ENCODE results near the gene CDC42EP2. TPM values are rescaled to one million over a fixed set of nuclear protein-coding genes. Genes with fewer than 3 reads are reported as not detected.

CDC42EP2 gene
- polyA plus RNA-seq, 2 of the 4 experiments (the other 2 are of a cell fraction): 3.0 to 8.5 TPM

- Histone ChIP-seq H3K9me3 (no peaks in the 10 kb centered on the region), H3K27ac (peak overlapping the region; percentile 24 to 71; a peak in 3 of 6 replicates), H3K4me3 (no peak overlapping the region), H3K4me1 (peaks cover 52% of the 10 kb centered on the region), H3K4me2 (peak overlapping the region; percentile 31; the same call in 1 of the 3 replicates)
- ChIA-PET POLR2A (no interaction called here), CTCF (interaction anchor here (0.5 to 78.3 kb wide), 4 partner anchors 8 to 281 kb away, joined by 3 to 3090 read pairs (median 1546); partner anchors contain the start of genes CDC42EP2, DPF2, POLA2 and SNX15)
- DNase-seq (ENCODE audit: low read depth in 1 of 2, low spot score in 1 of 2) (no peak), FAIRE-seq (no peak), ATAC-seq (no peak; a peak in 1 of 6 replicates)
- TF ChIP-seq USF2 (IDR thresholded peaks at IDR 0.05) (no peak), RFX5 (IDR thresholded peaks at IDR 0.05) (no peak), MAZ (IDR thresholded peaks at IDR 0.05; ENCODE audit: borderline replicate concordance, low read depth, low read length) (no peak)
- WGBS (ENCODE audit: missing lambda C conversion rate): 90% methylated on average over 6 of the region's 6 CpGs
Observed at GRCh38 chr11:65307298-65308229, 7.1 kb upstream of the CDC42EP2 start.

GRCh38 chr11:65308281-65308891 lies 6.3 kb upstream of the CDC42EP2 start:
- ChIA-PET CTCF (interaction anchor here (0.7 to 78.3 kb wide), 3 partner anchors 7 to 282 kb away, joined by 3 to 3090 read pairs (median 3090); partner anchors contain the start of genes CDC42EP2, DPF2, POLA2 and SNX15), POLR2A (no interaction called here)
- H3K27ac ChIP-seq: peak overlapping the region; percentile 24 to 71; a peak in 4 of 6 replicates
- no peak overlapping the region for H3K4me3 ChIP-seq
- peak overlapping the region; percentile 31; the same call in 2 of the 3 replicates for H3K4me2 ChIP-seq
- no peak for DNase-seq (ENCODE audit: low read depth in 1 of 2, low spot score in 1 of 2)
- no peak for FAIRE-seq
- ATAC-seq: peak; percentile 22 to 40; a peak in 3 of 6 replicates
- WGBS (ENCODE audit: missing lambda C conversion rate): 38% methylated on average over 6 of the region's 7 CpGs
- no peaks in the 10 kb centered on the region for H3K9me3 ChIP-seq
- H3K4me1 ChIP-seq: peaks cover 52% of the 10 kb centered on the region
- TF ChIP-seq MAFK (IDR thresholded peaks at IDR 0.05; ENCODE audit: partially characterized antibody): peak; percentile 69
- no peak for TF ChIP-seq CHD2 (IDR thresholded peaks at IDR 0.05; ENCODE audit: low read length, partially characterized antibody)

GRCh38 chr11:65309006-65309405 lies 5.7 kb upstream of the CDC42EP2 start:
- DNase-seq (ENCODE audit: low read depth in 1 of 2, low spot score in 1 of 2): no peak
- peak overlapping the region; percentile 31; the same call in 1 of the 3 replicates for H3K4me2 ChIP-seq
- CTCF ChIA-PET: interaction anchor here (76.3 to 78.3 kb wide), 2 partner anchors 7 to 28 kb away, joined by 3090 read pairs; partner anchors contain the start of genes CDC42EP2, DPF2, POLA2 and TIGD3

GRCh38 chr11:65310215-65310614 lies 4.5 kb upstream of the CDC42EP2 start:
- DNase-seq (ENCODE audit: low read depth in 1 of 2, low spot score in 1 of 2) (no peak), FAIRE-seq (no peak), ATAC-seq (no peak)
- Histone ChIP-seq H3K4me3 (no peak overlapping the region), H3K27ac (peak overlapping the region; percentile 56 to 71; a peak in 5 of 6 replicates), H3K4me1 (peaks cover 62% of the 10 kb centered on the region), H3K4me2 (peak overlapping the region; percentile 41; the same call in 2 of the 3 replicates), H3K9me3 (no peaks in the 10 kb centered on the region)
- POLR2A ChIA-PET: interaction anchor here (0.9 kb wide), 1 partner anchor 23 kb away, joined by 4 read pairs; the partner anchor contains the start of gene DPF2
- CTCF ChIA-PET: interaction anchor here (76.3 to 78.3 kb wide), 2 partner anchors 5 to 30 kb away, joined by 3090 read pairs; partner anchors contain the start of genes CDC42EP2, DPF2, POLA2 and TIGD3
- TF ChIP-seq MAFK (IDR thresholded peaks at IDR 0.05; ENCODE audit: partially characterized antibody): peak; percentile 16
- no peak for TF ChIP-seq CBX2 (IDR thresholded peaks at IDR 0.05; ENCODE audit: borderline replicate concordance, low read depth)
- 95% methylated on average over 10 of the region's 10 CpGs for WGBS (ENCODE audit: missing lambda C conversion rate)

More at GRCh38 chr11:65309006-65309405, 5.7 kb upstream of the CDC42EP2 start:
- no peak overlapping the region for H3K4me3 ChIP-seq
- H3K27ac ChIP-seq: peak overlapping the region; percentile 24 to 71; a peak in 4 of 6 replicates
- H3K4me1 ChIP-seq: peaks cover 58% of the 10 kb centered on the region
- 80% methylated on average over 5 of the region's 5 CpGs for WGBS (ENCODE audit: missing lambda C conversion rate)
- H3K9me3 ChIP-seq: no peaks in the 10 kb centered on the region
- TF ChIP-seq ZSCAN20 (CRISPR knock-in tag; IDR thresholded peaks at IDR 0.05): no peak
- FAIRE-seq: no peak
- ATAC-seq: no peak
- POLR2A ChIA-PET: no interaction called here

GRCh38 chr11:65310736-65311135 lies 3.9 kb upstream of the CDC42EP2 start:
- H3K4me3 ChIP-seq: no peak overlapping the region
- H3K9me3 ChIP-seq: no peaks in the 10 kb centered on the region
- H3K4me2 ChIP-seq: peak overlapping the region; percentile 41
- peak overlapping the region; percentile 56 to 71; a peak in 5 of 6 replicates for H3K27ac ChIP-seq
- ATAC-seq (no peak), DNase-seq (ENCODE audit: low read depth in 1 of 2, low spot score in 1 of 2) (no peak), FAIRE-seq (no peak)
- no peak for TF ChIP-seq POLR2A (IDR thresholded peaks at IDR 0.05; ENCODE audit: low read length)
- TF ChIP-seq POLR2AphosphoS2 (conservative IDR thresholded peaks at IDR 0.05; ENCODE audit: low read length): no peak
- no peak for TF ChIP-seq NPAS2 (CRISPR knock-in tag; IDR thresholded peaks at IDR 0.05; ENCODE audit: borderline replicate concordance)
- no peak for TF ChIP-seq NR3C1 (IDR thresholded peaks at IDR 0.05)
- no peak for TF ChIP-seq CBX8 (IDR thresholded peaks at IDR 0.05)
- CTCF ChIA-PET: interaction anchor here (76.3 to 78.3 kb wide), 2 partner anchors 5 to 30 kb away, joined by 3090 read pairs; partner anchors contain the start of genes CDC42EP2, DPF2, POLA2 and TIGD3
- WGBS (ENCODE audit: missing lambda C conversion rate): 84% methylated on average over 5 of the region's 6 CpGs
- POLR2A ChIA-PET: interaction anchor here (0.9 to 1.2 kb wide), 3 partner anchors 19 to 36 kb away, joined by 3 to 4 read pairs (median 4); partner anchors contain the start of gene DPF2
- H3K4me1 ChIP-seq: peaks cover 56% of the 10 kb centered on the region

All from A549 (cell line).